ENCODE data around the gene PROB1. TPM values are rescaled to one million over a fixed set of nuclear protein-coding genes. Genes with fewer than 3 reads are reported as not detected.

The PROB1 gene
- total and polyA plus RNA-seq, 2 of the 8 experiments (the other 6 are each of a cell fraction or from before 2014, with no cell fraction given), result 0.89 to 3.1 TPM

GRCh38 chr5:139383993-139384590, 10.8 kb downstream of the PROB1 start:
- Histone ChIP-seq H3K14ac (ENCODE audit: insufficient read length) (no peak overlapping the region), H3K9me3 (ENCODE audit: insufficient read depth in 2 of 2, low read depth in 1 of 2, low read length in 1 of 2) (no peaks in the 10 kb centered on the region), H2AK5ac (ENCODE audit: low read depth, low read length) (no peak overlapping the region), H2BK12ac (ENCODE audit: low read depth, low read length) (no peak overlapping the region), H2BK20ac (ENCODE audit: low read length) (no peak overlapping the region), H3K79me1 (ENCODE audit: low read depth, low read length) (no peaks in the 10 kb centered on the region; the same call in 1 of the 2 replicates), H2AFZ (ENCODE audit: low read length) (no peak overlapping the region), H2BK5ac (ENCODE audit: low read depth, low read length) (no peak overlapping the region), H3K27ac (ENCODE audit: low read depth, low read length) (no peak overlapping the region), H3K4me1 (replicated peaks in 1 of 4; ENCODE audit: control insufficient read depth in 3 of 4, insufficient read depth in 4 of 4, low read length in 3 of 4) (peaks cover 3 to 11% (median 10%) of the 10 kb centered on the region in 4 experiments), H3K79me2 (ENCODE audit: control insufficient read depth in 1 of 2, insufficient read depth in 2 of 2, low read length in 2 of 2) (no peaks in the 10 kb centered on the region), H3K23ac (ENCODE audit: insufficient read length) (no peak overlapping the region), H3K23me2 (ENCODE audit: low read depth, low read length) (no peaks in the 10 kb centered on the region), H3K4ac (replicated peaks; ENCODE audit: insufficient read length, low read depth, low read length) (no peak overlapping the region), H3K4me2 (ENCODE audit: insufficient read depth in 1 of 2, low read depth in 2 of 2, low read length in 2 of 2) (no peak overlapping the region), H3K4me3 (ENCODE audit: extremely low read depth in 1 of 4, insufficient read depth in 2 of 4, low read depth in 3 of 4, low read length in 4 of 4) (no peak overlapping the region), H4K91ac (replicated peaks; ENCODE audit: insufficient read length, low read length) (no peak overlapping the region), H2BK15ac (ENCODE audit: low read length) (no peak overlapping the region), H3K56ac (replicated peaks; ENCODE audit: insufficient read length, low read depth, low read length) (no peak overlapping the region), H4K8ac (ENCODE audit: extremely low read depth, insufficient read depth, low read length) (no peak overlapping the region; the same call in 1 of the 2 replicates), H4K5ac (ENCODE audit: insufficient read length, low read depth, low read length) (no peak overlapping the region), H3K18ac (ENCODE audit: extremely low read depth, low read length) (no peak overlapping the region), H3K9ac (replicated peaks in 1 of 4; ENCODE audit: extremely low read depth in 1 of 4, low read depth in 3 of 4, low read length in 3 of 4) (no peak overlapping the region), H2BK120ac (replicated peaks; ENCODE audit: low read depth, low read length) (no peak overlapping the region), H3K27me3 (replicated peaks in 1 of 4; ENCODE audit: control insufficient read depth in 3 of 4, extremely low read depth in 1 of 4, insufficient read depth in 3 of 4, low read length in 3 of 4) (no peaks in the 10 kb centered on the region), H4K20me1 (replicated peaks in 1 of 2; ENCODE audit: control insufficient read depth in 1 of 2, insufficient read depth in 2 of 2, low read length in 2 of 2) (peaks cover 0 to 2% of the 10 kb centered on the region in 2 experiments), H3K36me3 (ENCODE audit: control insufficient read depth in 2 of 4, insufficient read depth in 4 of 4, low read length in 3 of 4) (no peaks in the 10 kb centered on the region)
- 78% methylated on average over 7 of the region's 7 CpGs; no CpG with 5 or more reads in 1 of the 2 experiments for WGBS, 2 experiments (ENCODE audit: extremely low coverage in 1 of 2, insufficient coverage in 1 of 2, insufficient read length in 1 of 2, insufficient replicate concordance in 2 of 2, low coverage in 1 of 2, low lambda C conversion rate in 2 of 2, missing lambda C conversion rate in 1 of 2)
- no peak for FAIRE-seq
- ChIA-PET POLR2A (ENCODE audit: partially characterized antibody) (interaction anchor here (1.1 kb wide), 1 partner anchor 42 kb away, joined by 3 read pairs; the partner anchor contains the start of gene PAIP2), CTCF (ENCODE audit: partially characterized antibody) (interaction anchor here (1.2 kb wide), 1 partner anchor 251 kb away, joined by 3 read pairs; no protein-coding TSS in a partner anchor)
- DNase-seq (ENCODE audit: low read depth in 1 of 2, low spot score in 2 of 2), result no peak
- TF ChIP-seq SUZ12 (IDR thresholded peaks at IDR 0.05; ENCODE audit: low read length), result no peak
